NT2/D1 (cell line): ENCODE data around the gene PTBP3.
"Not testable (repeated sequence)": the region's sequence is repeated elsewhere in the genome, so short reads cannot be mapped to it uniquely, and the experiment has no call there.

Experiments used
- DNase-seq: peaks from one replicate; pipeline ENCODE4 v3.0.0-alpha.2; 2011; ENCODE audit warnings: low read depth, low spot score
- H3K27me3 ChIP-seq: 2 replicates; pipeline ENCODE4 v1.6.0; 2011; ENCODE audit warnings: mild to moderate bottlenecking; ENCODE audit not compliant: insufficient read length, insufficient read depth
- H3K36me3 ChIP-seq: 2 replicates; pipeline ENCODE4 v1.6.1; 2011; ENCODE audit warnings: mild to moderate bottlenecking, low read length, mixed read lengths; ENCODE audit not compliant: insufficient read depth, insufficient read length
- H3K4me1 ChIP-seq: 2 replicates; pipeline ENCODE4 v1.5.1; 2011; ENCODE audit not compliant: insufficient read depth, insufficient read length
- H3K4me3 ChIP-seq: 2 replicates; pipeline ENCODE4 v1.5.1; 2011; ENCODE audit warnings: low read depth; ENCODE audit not compliant: insufficient read length
- H3K9ac ChIP-seq: 2 replicates; pipeline ENCODE4 v1.6.0; 2011; ENCODE audit warnings: low read depth; ENCODE audit not compliant: insufficient read length
- H3K9me3 ChIP-seq: 2 replicates; pipeline ENCODE4 v1.5.1; 2011; ENCODE audit warnings: mild to moderate bottlenecking, low read length; ENCODE audit not compliant: insufficient read depth
- SUZ12 ChIP-seq: IDR thresholded peaks from 2 replicates; pipeline ENCODE4 v1.6.1; 2011; ENCODE audit not compliant: insufficient read length, insufficient read depth; ENCODE audit errors: extremely low read depth
- YY1 ChIP-seq: IDR thresholded peaks from 2 replicates; pipeline ENCODE4 v1.6.1; 2011; ENCODE audit not compliant: insufficient read length, insufficient read depth
- ZNF274 ChIP-seq: IDR thresholded peaks from 2 replicates; pipeline ENCODE4 v1.6.1; 2011; ENCODE audit warnings: mild to moderate bottlenecking, low read depth, low read length

The PTBP3 gene

GRCh38 chr9:112279501-112279900, 53.9 kb downstream of the PTBP3 start:
- Histone ChIP-seq H3K9me3 (peaks cover 19% of the 10 kb centered on the region), H3K36me3 (peaks cover 28% of the 10 kb centered on the region), H3K4me1 (no peaks in the 10 kb centered on the region), H3K27me3 (no peaks in the 10 kb centered on the region), H3K9ac (no peak overlapping the region), H3K4me3 (no peak overlapping the region)
- DNase-seq = no peak
- TF ChIP-seq ZNF274 (no peak), YY1 (no peak), SUZ12 (no peak)

- DNase-seq = no peak
These were observed 55.3 kb downstream of the PTBP3 start for GRCh38 chr9:112278152-112278551.

GRCh38 chr9:112274600-112274999, 58.8 kb downstream of the PTBP3 start:
- no peak for DNase-seq
- H3K36me3 ChIP-seq = peaks cover 31% of the 10 kb centered on the region
- no peaks in the 10 kb centered on the region for H3K9me3 ChIP-seq
- H3K27me3 ChIP-seq = no peaks in the 10 kb centered on the region
- TF ChIP-seq YY1 (no peak), ZNF274 (no peak), SUZ12 (no peak)
- H3K9ac ChIP-seq = no peak overlapping the region
- H3K4me3 ChIP-seq = no peak overlapping the region
- H3K4me1 ChIP-seq = no peaks in the 10 kb centered on the region

More at GRCh38 chr9:112278152-112278551, 55.3 kb downstream of the PTBP3 start:
- Histone ChIP-seq H3K36me3 (peaks cover 21% of the 10 kb centered on the region), H3K4me1 (no peaks in the 10 kb centered on the region), H3K27me3 (no peaks in the 10 kb centered on the region), H3K4me3 (no peak overlapping the region), H3K9ac (no peak overlapping the region), H3K9me3 (peaks cover 6% of the 10 kb centered on the region; the same call in 1 of the 2 replicates)
- no peak for TF ChIP-seq YY1
- no peak for TF ChIP-seq SUZ12
- TF ChIP-seq ZNF274 = no peak

GRCh38 chr9:112273876-112274275, 59.5 kb downstream of the PTBP3 start:
- Histone ChIP-seq H3K9me3 (no peaks in the 10 kb centered on the region), H3K4me3 (no peak overlapping the region), H3K9ac (no peak overlapping the region), H3K27me3 (no peaks in the 10 kb centered on the region), H3K4me1 (no peaks in the 10 kb centered on the region), H3K36me3 (peaks cover 31% of the 10 kb centered on the region)
- TF ChIP-seq SUZ12 = no peak
- TF ChIP-seq ZNF274 = no peak
- no peak for TF ChIP-seq YY1
- no peak for DNase-seq

GRCh38 chr9:112271466-112272098, 61.8 kb downstream of the PTBP3 start:
- Histone ChIP-seq H3K9me3 (no peaks in the 10 kb centered on the region), H3K9ac (no peak overlapping the region), H3K4me3 (no peak overlapping the region), H3K36me3 (peaks cover 35% of the 10 kb centered on the region), H3K4me1 (no peaks in the 10 kb centered on the region), H3K27me3 (no peaks in the 10 kb centered on the region)
- DNase-seq = no peak
- TF ChIP-seq SUZ12 (no peak), ZNF274 (no peak), YY1 (no peak)

- Histone ChIP-seq H3K36me3 (peaks cover 17% of the 10 kb centered on the region), H3K27me3 (no peaks in the 10 kb centered on the region), H3K4me3 (no peak overlapping the region), H3K9me3 (no peaks in the 10 kb centered on the region), H3K4me1 (no peaks in the 10 kb centered on the region), H3K9ac (no peak overlapping the region)
- DNase-seq = no peak
- TF ChIP-seq SUZ12 (no peak), YY1 (no peak), ZNF274 (no peak)
These were observed 65.0 kb downstream of the PTBP3 start for GRCh38 chr9:112268413-112268812.

- not testable (repeated sequence) for H3K4me3 ChIP-seq, H3K4me1 ChIP-seq, H3K9me3 ChIP-seq, H3K27me3 ChIP-seq, DNase-seq, H3K9ac ChIP-seq
- H3K36me3 ChIP-seq = peaks cover 25% of the 10 kb centered on the region
These were observed 66.3 kb downstream of the PTBP3 start for GRCh38 chr9:112267086-112267485.

- no peak for DNase-seq
- Histone ChIP-seq H3K36me3 (peaks cover 27% of the 10 kb centered on the region), H3K9ac (no peak overlapping the region), H3K27me3 (no peaks in the 10 kb centered on the region), H3K4me1 (no peaks in the 10 kb centered on the region), H3K9me3 (no peaks in the 10 kb centered on the region), H3K4me3 (no peak overlapping the region)
- TF ChIP-seq YY1 = no peak
- no peak for TF ChIP-seq ZNF274
- no peak for TF ChIP-seq SUZ12
These were observed 68.0 kb downstream of the PTBP3 start for GRCh38 chr9:112265391-112265790.
